NCI-H226 (cell line): ENCODE data around the gene MTF1.

Source experiments
- DNase-seq: peaks from one replicate; pipeline ENCODE4 v3.0.0-alpha.2; 2015

MTF1 gene

GRCh38 chr1:37825506-37825905 lies 33.9 kb downstream of the MTF1 start:
- DNase-seq: no peak

GRCh38 chr1:37824001-37824400 lies 35.4 kb downstream of the MTF1 start:
- no peak for DNase-seq

- DNase-seq: no peak
Observed at GRCh38 chr1:37822906-37823815, 36.2 kb downstream of the MTF1 start.

- no peak for DNase-seq
Observed at GRCh38 chr1:37821481-37821880, 37.9 kb downstream of the MTF1 start.

- DNase-seq: no peak
Observed at GRCh38 chr1:37817481-37817880, 41.9 kb downstream of the MTF1 start.

- no peak for DNase-seq
Observed at GRCh38 chr1:37814252-37814651, 45.1 kb downstream of the MTF1 start.

GRCh38 chr1:37813529-37814145 lies 45.8 kb downstream of the MTF1 start:
- no peak for DNase-seq

GRCh38 chr1:37811027-37811655 lies 48.3 kb downstream of the MTF1 start:
- DNase-seq: peak; percentile 57

GRCh38 chr1:37809942-37810341 lies 49.5 kb downstream of the MTF1 start:
- DNase-seq: no peak

GRCh38 chr1:37808369-37809319 lies 50.7 kb downstream of the MTF1 start:
- DNase-seq: peak; percentile 74

- peak; percentile 95 for DNase-seq
Observed at GRCh38 chr1:37807555-37808368, 51.6 kb downstream of the MTF1 start, which contains the start of the genes C1orf122 and YRDC. C1orf122 (plus strand) TSS chr1:37807790; CDS start chr1:37808405, 615 bp downstream. YRDC (minus strand) TSS chr1:37808208; CDS start chr1:37808180, 28 bp downstream.

- no peak for DNase-seq
Observed at GRCh38 chr1:37807220-37807554, 52.2 kb downstream of the MTF1 start.

GRCh38 chr1:37802439-37802838 lies 57.0 kb downstream of the MTF1 start:
- no peak for DNase-seq

GRCh38 chr1:37797750-37798345 lies 61.5 kb downstream of the MTF1 start:
- peak; percentile 55 for DNase-seq

- no peak for DNase-seq
Observed at GRCh38 chr1:37795340-37796125, 63.9 kb downstream of the MTF1 start.

- no peak for DNase-seq
Observed at GRCh38 chr1:37794372-37795339, 64.7 kb downstream of the MTF1 start.

GRCh38 chr1:37793773-37794371 lies 65.5 kb downstream of the MTF1 start, which contains the start of gene MANEAL:
MANEAL (plus strand) TSS chr1:37793847; CDS start chr1:37794183, 336 bp downstream.
- no peak for DNase-seq

GRCh38 chr1:37792943-37793686 lies 66.3 kb downstream of the MTF1 start:
- no peak for DNase-seq
